T follicular helper cell (primary cell): ENCODE data around the gene FNIP2.
"Not testable (repeated sequence)": the region's sequence is repeated elsewhere in the genome, so short reads cannot be mapped to it uniquely, and the experiment has no call there.

ENCODE experiments used
- DNase-seq: peaks from one replicate; pipeline ENCODE4 v3.0.0-alpha.2; 2020; ENCODE audit warnings: low read depth

FNIP2 gene

DNA sequence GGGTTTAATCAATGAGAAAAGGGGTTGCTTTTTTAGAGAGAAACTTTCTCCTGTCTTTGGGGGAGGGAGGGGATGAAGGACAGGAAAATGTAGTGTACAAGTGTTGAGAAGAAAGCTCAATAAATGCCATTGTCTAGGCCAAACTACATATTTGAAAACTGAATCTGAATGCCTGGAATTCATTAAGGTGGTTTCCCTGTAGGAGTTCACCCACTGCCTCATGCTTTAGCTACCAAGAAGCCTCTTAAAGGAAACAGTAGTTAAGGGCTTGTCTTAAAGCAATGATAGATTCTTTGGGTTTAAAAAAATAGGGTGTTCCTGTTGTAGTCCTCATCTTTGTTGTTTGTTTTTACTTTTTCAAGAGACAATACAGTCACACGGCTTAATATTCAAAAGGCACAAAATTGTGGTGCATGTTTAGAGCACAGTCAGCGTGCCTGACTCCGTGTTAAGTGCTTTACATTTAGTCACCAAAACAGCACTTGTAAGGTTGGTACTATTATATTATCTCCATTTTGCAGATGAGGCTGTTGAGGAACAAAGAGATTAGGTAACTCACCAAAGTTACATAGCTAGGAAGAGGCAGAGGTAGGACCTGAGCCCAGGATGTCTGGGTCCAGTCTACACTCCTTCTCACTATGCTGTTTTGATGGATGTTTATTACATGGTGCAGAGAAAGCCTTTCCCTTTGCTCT is 46.0 kb downstream of the FNIP2 start:
- no peak for DNase-seq

GRCh38 chr4:158816955-158817354 is 48.1 kb downstream of the FNIP2 start:
- no peak for DNase-seq

DNA sequence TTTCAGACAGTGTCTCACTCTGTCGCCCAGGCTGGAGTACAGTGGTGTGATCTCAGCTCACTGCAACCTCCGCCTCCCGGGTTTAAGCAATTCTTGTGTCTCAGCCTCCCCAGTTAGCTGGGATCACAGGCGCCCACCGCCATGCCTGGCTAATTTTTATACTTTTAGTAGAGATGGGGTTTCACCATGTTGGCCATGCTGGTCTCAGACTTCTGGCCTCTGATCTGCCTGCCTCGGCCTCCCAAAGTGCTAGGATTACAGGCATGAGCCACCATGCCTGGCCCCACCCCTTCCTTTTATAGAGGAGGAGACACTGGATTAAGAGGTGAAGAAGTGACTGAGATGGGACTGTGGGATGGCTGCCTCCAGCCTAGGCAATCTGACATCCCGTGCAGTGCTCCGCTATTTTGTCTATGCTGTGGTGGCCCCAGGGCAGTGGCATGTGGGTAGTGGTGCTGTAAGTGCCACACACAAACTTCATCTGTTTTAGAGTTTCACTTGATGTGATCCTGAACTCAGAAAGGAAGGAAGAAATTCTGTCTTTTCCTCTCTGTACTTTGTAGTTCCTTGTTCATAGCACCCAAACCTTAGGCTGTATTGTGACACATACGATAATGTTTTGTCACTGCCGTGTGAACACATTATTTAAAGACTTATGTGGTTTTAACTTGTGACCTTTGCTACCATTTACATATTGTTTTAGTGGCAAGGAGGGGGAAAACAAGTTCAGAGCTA is 48.9 kb downstream of the FNIP2 start:
- DNase-seq = no peak

GRCh38 chr4:158818560-158819140 is 49.8 kb downstream of the FNIP2 start:
- DNase-seq = no peak

- DNase-seq = no peak
These were observed 51.3 kb downstream of the FNIP2 start for GRCh38 chr4:158819942-158820786.

- DNase-seq = no peak
These were observed 52.6 kb downstream of the FNIP2 start for GRCh38 chr4:158821228-158821971.

GRCh38 chr4:158822348-158822747 is 53.5 kb downstream of the FNIP2 start:
- no peak for DNase-seq

GRCh38 chr4:158823461-158823873 is 54.6 kb downstream of the FNIP2 start:
- DNase-seq = no peak

GRCh38 chr4:158824425-158825274 is 55.8 kb downstream of the FNIP2 start:
- DNase-seq = no peak

GRCh38 chr4:158825433-158826036 is 56.7 kb downstream of the FNIP2 start:
- DNase-seq = no peak

DNA sequence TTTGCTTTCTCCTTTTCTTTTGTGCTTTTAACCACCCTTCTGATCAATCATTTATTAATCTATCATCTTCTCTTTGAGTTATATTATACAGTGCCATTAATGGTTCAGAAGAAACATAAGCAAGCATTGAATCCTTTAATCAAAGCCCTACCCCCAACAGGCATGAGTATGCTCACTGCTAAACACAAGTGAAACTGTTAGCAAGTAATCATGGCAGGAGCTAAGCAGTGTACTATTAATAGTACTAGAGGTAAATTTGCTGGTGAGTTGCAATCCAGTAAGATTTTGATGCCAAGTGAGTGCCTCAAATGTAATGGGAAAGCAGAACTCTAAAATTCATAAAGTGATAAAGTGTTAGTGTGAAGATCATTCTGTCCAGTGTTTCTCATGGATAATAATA is 57.2 kb downstream of the FNIP2 start:
- no peak for DNase-seq

- DNase-seq = no peak
These were observed 58.1 kb downstream of the FNIP2 start for GRCh38 chr4:158826882-158827281.

GRCh38 chr4:158827543-158827981 is 58.7 kb downstream of the FNIP2 start:
- DNase-seq = no peak

GRCh38 chr4:158828151-158828550 is 59.3 kb downstream of the FNIP2 start:
- DNase-seq = not testable (repeated sequence)

DNA sequence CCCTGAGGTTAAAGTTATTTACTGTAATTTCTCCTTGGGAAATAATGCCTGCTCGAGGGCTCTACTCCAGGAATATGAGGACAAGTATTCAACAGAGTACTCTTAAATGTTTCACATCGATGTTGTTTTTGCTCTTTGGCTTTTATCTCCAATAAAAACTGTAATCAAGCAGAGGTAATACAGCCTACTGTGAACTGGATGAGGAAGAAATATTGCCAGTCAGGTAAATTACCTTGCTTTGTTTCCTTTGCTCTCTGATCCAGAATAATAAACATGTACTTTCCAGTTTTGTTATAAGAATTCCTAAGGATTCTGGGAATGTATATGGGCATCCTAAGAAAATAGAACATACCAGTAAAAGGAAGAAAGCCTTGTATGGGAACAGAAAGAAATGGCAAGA is 60.4 kb downstream of the FNIP2 start:
- DNase-seq = no peak

DNA sequence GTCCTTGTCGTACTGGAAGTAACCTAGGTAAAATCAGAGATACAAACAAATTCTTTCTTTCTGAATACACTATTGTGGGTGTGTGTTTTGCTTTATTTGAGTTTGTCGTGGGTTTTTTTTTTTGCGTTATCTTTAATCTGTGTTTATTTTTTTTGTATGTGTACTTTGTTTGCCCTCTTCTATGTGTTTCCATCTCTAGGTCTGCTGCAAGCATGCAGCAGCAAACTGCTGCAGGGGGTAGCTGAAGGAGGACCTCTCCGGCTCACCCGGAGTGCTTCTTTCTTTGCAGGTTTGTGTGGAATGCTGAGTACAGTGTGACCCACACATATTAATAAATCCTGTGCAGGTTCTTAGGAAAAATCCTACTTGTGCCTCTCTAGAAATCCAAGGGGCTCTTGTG is 64.8 kb downstream of the FNIP2 start:
- DNase-seq = no peak

GRCh38 chr4:158835226-158836001 is 66.6 kb downstream of the FNIP2 start:
- DNase-seq = no peak

- no peak for DNase-seq
These were observed 67.2 kb downstream of the FNIP2 start for GRCh38 chr4:158836002-158836369.

DNA sequence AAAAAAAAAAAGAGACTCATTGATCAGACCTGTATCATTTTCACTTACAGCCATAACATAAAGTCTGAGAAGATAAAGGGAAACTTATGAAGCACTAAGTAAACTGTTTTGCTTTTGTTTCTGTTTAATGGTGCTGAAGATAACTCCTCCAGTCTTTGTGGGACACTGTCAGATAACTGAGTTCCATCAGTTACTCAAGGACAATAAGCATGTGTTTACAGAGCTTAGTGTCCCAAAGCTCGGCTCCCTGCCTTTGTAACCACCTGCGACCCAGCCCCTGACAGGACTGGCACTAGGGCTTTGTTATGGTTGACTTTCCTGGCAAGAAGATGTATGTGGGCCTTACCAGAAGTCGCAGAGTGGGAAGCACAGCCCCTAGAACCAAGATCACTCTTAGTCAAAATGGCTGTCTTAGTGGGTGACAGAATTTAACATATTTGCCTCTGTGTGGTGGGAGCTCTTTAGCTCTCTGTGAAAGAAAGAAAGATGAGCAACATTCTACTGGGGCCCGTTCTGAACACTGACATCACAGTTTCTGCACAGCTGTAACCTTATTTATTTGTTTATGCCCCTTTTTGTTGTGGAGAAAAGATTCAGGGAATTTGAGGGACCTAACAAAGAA is 68.1 kb downstream of the FNIP2 start:
- DNase-seq = no peak
